Measurements from ENCODE around the gene KIAA0319L. TPM values are rescaled to one million over a fixed set of nuclear protein-coding genes. Genes with fewer than 3 reads are reported as not detected.
A peak's percentile ranks its signal among the peaks of the same experiment; 100 is the strongest.

The KIAA0319L gene
- total RNA-seq, 1 experiment from 2014 or later, result 70.0 TPM

DNA sequence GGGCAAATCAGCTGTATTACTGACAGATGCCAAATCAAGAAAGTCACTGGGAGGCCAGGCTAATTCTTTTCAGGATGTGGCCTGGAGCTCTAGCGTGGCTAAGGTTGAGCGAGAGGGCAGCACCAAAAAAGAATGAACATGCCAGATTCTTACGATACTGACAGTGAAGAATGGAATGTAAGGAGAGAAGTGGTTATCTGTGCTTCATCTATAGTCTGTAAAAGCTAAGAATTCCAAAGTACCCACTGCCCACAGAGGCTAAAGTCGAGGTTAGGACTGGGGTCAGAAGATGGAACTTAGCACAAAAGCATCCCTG is 48.6 kb upstream of the KIAA0319L start:
- CTCF ChIA-PET, result interaction anchor here (1.7 kb wide), 1 partner anchor 12 kb away, joined by 4 read pairs; no protein-coding TSS in a partner anchor
- no peaks in the 10 kb centered on the region for H3K9me3 Mint-ChIP-seq
- H3K4me1 Mint-ChIP-seq, result peaks cover 2% of the 10 kb centered on the region; the same call in 1 of the 2 replicates
- no peak for ATAC-seq
- TF ChIP-seq OVOL2 (CRISPR knock-in tag; IDR thresholded peaks at IDR 0.05; ENCODE audit: borderline replicate concordance) (no peak), SMAD4 (CRISPR knock-in tag; IDR thresholded peaks at IDR 0.05) (no peak), EMX1 (CRISPR knock-in tag; IDR thresholded peaks at IDR 0.05) (no peak), MXD4 (CRISPR knock-in tag; IDR thresholded peaks at IDR 0.05; ENCODE audit: borderline replicate concordance) (no peak), NR2C2 (CRISPR knock-in tag; IDR thresholded peaks at IDR 0.05) (no peak), FOXK1 (CRISPR knock-in tag; IDR thresholded peaks at IDR 0.05) (no peak), ATF6 (CRISPR knock-in tag; IDR thresholded peaks at IDR 0.05) (no peak), ZNF219 (CRISPR knock-in tag; IDR thresholded peaks at IDR 0.05; ENCODE audit: borderline replicate concordance) (no peak), ZNF671 (CRISPR knock-in tag; IDR thresholded peaks at IDR 0.05) (no peak)
- TF ChIP-seq, protein P1, sequence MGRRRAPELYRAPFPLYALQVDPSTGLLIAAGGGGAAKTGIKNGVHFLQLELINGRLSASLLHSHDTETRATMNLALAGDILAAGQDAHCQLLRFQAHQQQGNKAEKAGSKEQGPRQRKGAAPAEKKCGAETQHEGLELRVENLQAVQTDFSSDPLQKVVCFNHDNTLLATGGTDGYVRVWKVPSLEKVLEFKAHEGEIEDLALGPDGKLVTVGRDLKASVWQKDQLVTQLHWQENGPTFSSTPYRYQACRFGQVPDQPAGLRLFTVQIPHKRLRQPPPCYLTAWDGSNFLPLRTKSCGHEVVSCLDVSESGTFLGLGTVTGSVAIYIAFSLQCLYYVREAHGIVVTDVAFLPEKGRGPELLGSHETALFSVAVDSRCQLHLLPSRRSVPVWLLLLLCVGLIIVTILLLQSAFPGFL (CRISPR knock-in tag; IDR thresholded peaks at IDR 0.05; ENCODE audit: borderline replicate concordance), result no peak
- no peak overlapping the region for H3K4me3 Mint-ChIP-seq
- peak overlapping the region; percentile 66 for H3K27ac Mint-ChIP-seq
- H3K27me3 Mint-ChIP-seq (ENCODE audit: low read depth), result no peaks in the 10 kb centered on the region
- no peak for DNase-seq (ENCODE audit: low spot score)
- POLR2A ChIA-PET, result no interaction called here
- H3K36me3 Mint-ChIP-seq, result peaks cover 48% of the 10 kb centered on the region

DNA sequence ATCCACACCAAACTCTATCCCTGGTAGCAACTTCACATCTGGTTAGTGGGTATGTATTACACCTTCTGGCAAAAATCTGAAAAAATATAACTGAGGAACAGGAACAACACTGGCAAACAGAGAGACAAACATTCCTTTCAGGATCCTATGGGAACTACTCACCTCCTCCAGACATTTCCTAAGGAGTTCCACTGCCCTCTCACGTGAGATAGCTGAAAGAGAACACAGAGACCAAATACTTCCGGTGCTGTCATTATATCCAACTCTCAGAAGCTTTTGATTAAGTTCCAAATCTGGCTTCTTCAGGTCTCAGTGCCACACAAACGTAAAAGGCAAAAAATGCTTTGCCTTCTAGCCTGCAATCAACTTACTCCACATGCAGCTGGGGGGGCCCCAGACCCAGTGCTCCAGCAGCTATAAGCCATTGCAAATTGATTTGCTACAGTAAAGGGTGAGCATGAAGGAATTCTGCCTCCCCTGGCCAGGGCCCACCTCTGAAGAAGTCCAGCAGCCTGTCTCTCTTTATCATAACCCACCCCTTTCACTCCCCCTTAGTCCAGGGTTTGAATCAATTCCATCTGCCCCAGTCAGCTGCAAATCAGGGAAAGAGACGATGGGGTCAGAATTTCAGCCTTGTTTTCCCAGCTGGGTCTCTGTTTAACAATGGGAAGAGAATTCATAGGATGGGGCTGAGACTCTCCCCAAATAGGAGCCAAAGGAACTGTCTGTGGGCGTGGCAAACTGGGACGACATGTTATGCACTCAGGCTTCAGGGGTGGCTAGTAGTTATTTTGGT is 48.1 kb upstream of the KIAA0319L start:
- H3K9me3 Mint-ChIP-seq, result no peaks in the 10 kb centered on the region
- no peak for TF ChIP-seq ZNF416 (CRISPR knock-in tag; IDR thresholded peaks at IDR 0.05)
- TF ChIP-seq, protein P2, sequence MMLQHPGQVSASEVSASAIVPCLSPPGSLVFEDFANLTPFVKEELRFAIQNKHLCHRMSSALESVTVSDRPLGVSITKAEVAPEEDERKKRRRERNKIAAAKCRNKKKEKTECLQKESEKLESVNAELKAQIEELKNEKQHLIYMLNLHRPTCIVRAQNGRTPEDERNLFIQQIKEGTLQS (CRISPR knock-in tag; conservative IDR thresholded peaks at IDR 0.05), result no peak
- TF ChIP-seq JAZF1 (CRISPR knock-in tag; IDR thresholded peaks at IDR 0.05), result no peak
- TF ChIP-seq, protein P3, sequence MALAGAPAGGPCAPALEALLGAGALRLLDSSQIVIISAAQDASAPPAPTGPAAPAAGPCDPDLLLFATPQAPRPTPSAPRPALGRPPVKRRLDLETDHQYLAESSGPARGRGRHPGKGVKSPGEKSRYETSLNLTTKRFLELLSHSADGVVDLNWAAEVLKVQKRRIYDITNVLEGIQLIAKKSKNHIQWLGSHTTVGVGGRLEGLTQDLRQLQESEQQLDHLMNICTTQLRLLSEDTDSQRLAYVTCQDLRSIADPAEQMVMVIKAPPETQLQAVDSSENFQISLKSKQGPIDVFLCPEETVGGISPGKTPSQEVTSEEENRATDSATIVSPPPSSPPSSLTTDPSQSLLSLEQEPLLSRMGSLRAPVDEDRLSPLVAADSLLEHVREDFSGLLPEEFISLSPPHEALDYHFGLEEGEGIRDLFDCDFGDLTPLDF (CRISPR knock-in tag; IDR thresholded peaks at IDR 0.05), result no peak
- no peak for TF ChIP-seq NR2C2 (CRISPR knock-in tag; IDR thresholded peaks at IDR 0.05)
- no peak for TF ChIP-seq ZNF317 (CRISPR knock-in tag; IDR thresholded peaks at IDR 0.05; ENCODE audit: borderline replicate concordance, low read depth)
- TF ChIP-seq KAT7 (CRISPR knock-in tag; IDR thresholded peaks at IDR 0.05; ENCODE audit: borderline replicate concordance), result no peak
- TF ChIP-seq, protein P4, sequence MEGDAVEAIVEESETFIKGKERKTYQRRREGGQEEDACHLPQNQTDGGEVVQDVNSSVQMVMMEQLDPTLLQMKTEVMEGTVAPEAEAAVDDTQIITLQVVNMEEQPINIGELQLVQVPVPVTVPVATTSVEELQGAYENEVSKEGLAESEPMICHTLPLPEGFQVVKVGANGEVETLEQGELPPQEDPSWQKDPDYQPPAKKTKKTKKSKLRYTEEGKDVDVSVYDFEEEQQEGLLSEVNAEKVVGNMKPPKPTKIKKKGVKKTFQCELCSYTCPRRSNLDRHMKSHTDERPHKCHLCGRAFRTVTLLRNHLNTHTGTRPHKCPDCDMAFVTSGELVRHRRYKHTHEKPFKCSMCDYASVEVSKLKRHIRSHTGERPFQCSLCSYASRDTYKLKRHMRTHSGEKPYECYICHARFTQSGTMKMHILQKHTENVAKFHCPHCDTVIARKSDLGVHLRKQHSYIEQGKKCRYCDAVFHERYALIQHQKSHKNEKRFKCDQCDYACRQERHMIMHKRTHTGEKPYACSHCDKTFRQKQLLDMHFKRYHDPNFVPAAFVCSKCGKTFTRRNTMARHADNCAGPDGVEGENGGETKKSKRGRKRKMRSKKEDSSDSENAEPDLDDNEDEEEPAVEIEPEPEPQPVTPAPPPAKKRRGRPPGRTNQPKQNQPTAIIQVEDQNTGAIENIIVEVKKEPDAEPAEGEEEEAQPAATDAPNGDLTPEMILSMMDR (IDR thresholded peaks at IDR 0.05), result no peak
- no peak for TF ChIP-seq NFE2L1 (CRISPR knock-in tag; IDR thresholded peaks at IDR 0.05)
- TF ChIP-seq, protein P5, sequence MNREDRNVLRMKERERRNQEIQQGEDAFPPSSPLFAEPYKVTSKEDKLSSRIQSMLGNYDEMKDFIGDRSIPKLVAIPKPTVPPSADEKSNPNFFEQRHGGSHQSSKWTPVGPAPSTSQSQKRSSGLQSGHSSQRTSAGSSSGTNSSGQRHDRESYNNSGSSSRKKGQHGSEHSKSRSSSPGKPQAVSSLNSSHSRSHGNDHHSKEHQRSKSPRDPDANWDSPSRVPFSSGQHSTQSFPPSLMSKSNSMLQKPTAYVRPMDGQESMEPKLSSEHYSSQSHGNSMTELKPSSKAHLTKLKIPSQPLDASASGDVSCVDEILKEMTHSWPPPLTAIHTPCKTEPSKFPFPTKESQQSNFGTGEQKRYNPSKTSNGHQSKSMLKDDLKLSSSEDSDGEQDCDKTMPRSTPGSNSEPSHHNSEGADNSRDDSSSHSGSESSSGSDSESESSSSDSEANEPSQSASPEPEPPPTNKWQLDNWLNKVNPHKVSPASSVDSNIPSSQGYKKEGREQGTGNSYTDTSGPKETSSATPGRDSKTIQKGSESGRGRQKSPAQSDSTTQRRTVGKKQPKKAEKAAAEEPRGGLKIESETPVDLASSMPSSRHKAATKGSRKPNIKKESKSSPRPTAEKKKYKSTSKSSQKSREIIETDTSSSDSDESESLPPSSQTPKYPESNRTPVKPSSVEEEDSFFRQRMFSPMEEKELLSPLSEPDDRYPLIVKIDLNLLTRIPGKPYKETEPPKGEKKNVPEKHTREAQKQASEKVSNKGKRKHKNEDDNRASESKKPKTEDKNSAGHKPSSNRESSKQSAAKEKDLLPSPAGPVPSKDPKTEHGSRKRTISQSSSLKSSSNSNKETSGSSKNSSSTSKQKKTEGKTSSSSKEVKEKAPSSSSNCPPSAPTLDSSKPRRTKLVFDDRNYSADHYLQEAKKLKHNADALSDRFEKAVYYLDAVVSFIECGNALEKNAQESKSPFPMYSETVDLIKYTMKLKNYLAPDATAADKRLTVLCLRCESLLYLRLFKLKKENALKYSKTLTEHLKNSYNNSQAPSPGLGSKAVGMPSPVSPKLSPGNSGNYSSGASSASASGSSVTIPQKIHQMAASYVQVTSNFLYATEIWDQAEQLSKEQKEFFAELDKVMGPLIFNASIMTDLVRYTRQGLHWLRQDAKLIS (CRISPR knock-in tag; IDR thresholded peaks at IDR 0.05; ENCODE audit: borderline replicate concordance), result no peak
- no peak for TF ChIP-seq NFYB (CRISPR knock-in tag; conservative IDR thresholded peaks at IDR 0.05; ENCODE audit: low read depth)
- no peak for TF ChIP-seq ZNF138 (CRISPR knock-in tag; conservative IDR thresholded peaks at IDR 0.05)
- TF ChIP-seq, protein P6, sequence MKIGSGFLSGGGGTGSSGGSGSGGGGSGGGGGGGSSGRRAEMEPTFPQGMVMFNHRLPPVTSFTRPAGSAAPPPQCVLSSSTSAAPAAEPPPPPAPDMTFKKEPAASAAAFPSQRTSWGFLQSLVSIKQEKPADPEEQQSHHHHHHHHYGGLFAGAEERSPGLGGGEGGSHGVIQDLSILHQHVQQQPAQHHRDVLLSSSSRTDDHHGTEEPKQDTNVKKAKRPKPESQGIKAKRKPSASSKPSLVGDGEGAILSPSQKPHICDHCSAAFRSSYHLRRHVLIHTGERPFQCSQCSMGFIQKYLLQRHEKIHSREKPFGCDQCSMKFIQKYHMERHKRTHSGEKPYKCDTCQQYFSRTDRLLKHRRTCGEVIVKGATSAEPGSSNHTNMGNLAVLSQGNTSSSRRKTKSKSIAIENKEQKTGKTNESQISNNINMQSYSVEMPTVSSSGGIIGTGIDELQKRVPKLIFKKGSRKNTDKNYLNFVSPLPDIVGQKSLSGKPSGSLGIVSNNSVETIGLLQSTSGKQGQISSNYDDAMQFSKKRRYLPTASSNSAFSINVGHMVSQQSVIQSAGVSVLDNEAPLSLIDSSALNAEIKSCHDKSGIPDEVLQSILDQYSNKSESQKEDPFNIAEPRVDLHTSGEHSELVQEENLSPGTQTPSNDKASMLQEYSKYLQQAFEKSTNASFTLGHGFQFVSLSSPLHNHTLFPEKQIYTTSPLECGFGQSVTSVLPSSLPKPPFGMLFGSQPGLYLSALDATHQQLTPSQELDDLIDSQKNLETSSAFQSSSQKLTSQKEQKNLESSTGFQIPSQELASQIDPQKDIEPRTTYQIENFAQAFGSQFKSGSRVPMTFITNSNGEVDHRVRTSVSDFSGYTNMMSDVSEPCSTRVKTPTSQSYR (CRISPR knock-in tag; IDR thresholded peaks at IDR 0.05), result no peak

More for the DNA sequence above, 48.1 kb upstream of the KIAA0319L start:
- Mint-ChIP-seq H3K27ac (peak overlapping the region; percentile 66), H3K36me3 (peaks cover 47% of the 10 kb centered on the region), H3K4me3 (no peak overlapping the region), H3K27me3 (ENCODE audit: low read depth) (no peaks in the 10 kb centered on the region), H3K4me1 (peaks cover 2% of the 10 kb centered on the region; the same call in 1 of the 2 replicates)
- ATAC-seq (peak; percentile 46; the same call in 1 of the 2 replicates), DNase-seq (ENCODE audit: low spot score) (no peak)
- CTCF ChIA-PET, result interaction anchor here (1.4 to 1.7 kb wide), 3 partner anchors 11 to 111 kb away, joined by 4 to 6 read pairs (median 4); no protein-coding TSS in a partner anchor
- POLR2A ChIA-PET, result no interaction called here
